Upper lobe of left lung (tissue), 4 donors: Measurements from ENCODE around the gene ATG4C.
"Not testable (repeated sequence)": the region's sequence is repeated elsewhere in the genome, so short reads cannot be mapped to it uniquely, and the experiment has no call there.

Experiments used
- CTCF ChIP-seq, 6 experiments: fragments of 450-650 bp in 4 of 6; fragments of 200-600 bp in 2 of 6; sonication (generic) in 2 of 6; IDR thresholded peaks; one replicate each; pipeline ENCODE4 v1.5.1; 2016 to 2019; ENCODE audit warnings: antibody characterized with exemption in 6 of 6
- EP300 ChIP-seq, 4 donors: sonication (generic); formaldehyde crosslinking; IDR thresholded peaks; one replicate each; pipeline ENCODE4 v1.5.1; 2017; ENCODE audit warnings: antibody characterized with exemption in 4 of 4, control low read depth in 2 of 4
- POLR2A ChIP-seq, 4 donors: fragments of 450-650 bp; IDR thresholded peaks; one replicate each; pipeline ENCODE4 v1.5.1; 2016 to 2017; ENCODE audit warnings: antibody characterized with exemption in 4 of 4, mild to moderate bottlenecking in 2 of 4
- POLR2AphosphoS5 ChIP-seq, 2 donors: sonication (generic); formaldehyde crosslinking; IDR thresholded peaks; one replicate each; pipeline ENCODE4 v1.5.1; 2017; ENCODE audit warnings: antibody characterized with exemption in 2 of 2

- TF ChIP-seq CTCF, POLR2A, POLR2AphosphoS5, EP300 (IDR thresholded peaks at IDR 0.05): not testable (repeated sequence)
Measured at GRCh38 chr1:62762027-62762426, 21.9 kb upstream of the ATG4C start.
